SK-N-SH treated with all-trans-retinoic acid at 6 μM for 48 hours (cell line): ENCODE data around the gene TNIK.

Experiments used
- ATAC-seq: fragments of 200-7000 bp; cut with Tn5 transposase; 3 replicates; pipeline ENCODE4 v1.9.1; 2020; ENCODE audit warnings: mild to moderate bottlenecking, moderate library complexity
- ARNTL ChIP-seq: fragments of 450-650 bp; formaldehyde crosslinking; IDR thresholded peaks from 2 replicates; pipeline ENCODE4 v1.5.0; 2020; ENCODE audit warnings: low read depth, mild to moderate bottlenecking, moderate library complexity, borderline replicate concordance
- BACH2 ChIP-seq: fragments of 250-450 bp; sonication (Bioruptor Pico); IDR thresholded peaks from 2 replicates; pipeline ENCODE4 v1.9.0; 2021; ENCODE audit warnings: mild to moderate bottlenecking, borderline replicate concordance
- CREB5 ChIP-seq: fragments of 250-450 bp; sonication (Bioruptor Pico); IDR thresholded peaks from 2 replicates; pipeline ENCODE4 v1.5.1; 2020; ENCODE audit warnings: low read depth, mild to moderate bottlenecking, moderate library complexity
- CSDC2 ChIP-seq: fragments of 250-450 bp; sonication (Bioruptor Pico); IDR thresholded peaks from 2 replicates; pipeline ENCODE4 v1.5.0; 2020; ENCODE audit warnings: mild to moderate bottlenecking, moderate library complexity
- CSRNP3 ChIP-seq: fragments of 250-450 bp; sonication (Bioruptor Pico); IDR thresholded peaks from 2 replicates; pipeline ENCODE4 v1.5.1; 2021; ENCODE audit warnings: mild to moderate bottlenecking, moderate library complexity
- ESRRG ChIP-seq: fragments of 250-450 bp; sonication (Bioruptor Pico); IDR thresholded peaks from 2 replicates; pipeline ENCODE4 v1.6.1; 2021; ENCODE audit warnings: mild to moderate bottlenecking
- GLIS3 ChIP-seq: fragments of 250-450 bp; sonication (Bioruptor Pico); IDR thresholded peaks from 2 replicates; pipeline ENCODE4 v1.5.0; 2020; ENCODE audit warnings: mild to moderate bottlenecking, moderate library complexity
- OSR1 ChIP-seq: fragments of 250-450 bp; sonication (Bioruptor Pico); IDR thresholded peaks from 2 replicates; pipeline ENCODE4 v1.8.0; 2022; ENCODE audit warnings: moderate library complexity, mild to moderate bottlenecking, inconsistent platforms
- PATZ1 ChIP-seq: fragments of 250-450 bp; sonication (Bioruptor Pico); IDR thresholded peaks from 2 replicates; pipeline ENCODE4 v1.8.0; 2020; ENCODE audit warnings: mild to moderate bottlenecking, moderate library complexity, borderline replicate concordance
- PPARA ChIP-seq: fragments of 250-450 bp; sonication (Bioruptor Pico); IDR thresholded peaks from 2 replicates; pipeline ENCODE4 v1.5.0; 2020; ENCODE audit warnings: mild to moderate bottlenecking, borderline replicate concordance
- RARB ChIP-seq: fragments of 250-450 bp; sonication (Bioruptor Pico); IDR thresholded peaks from 2 replicates; pipeline ENCODE4 v1.8.0; 2021; ENCODE audit warnings: mild to moderate bottlenecking, moderate library complexity
- SNAI2 ChIP-seq: fragments of 250-450 bp; sonication (Bioruptor Pico); IDR thresholded peaks from 2 replicates; pipeline ENCODE4 v1.5.0; 2020; ENCODE audit warnings: mild to moderate bottlenecking, moderate library complexity
- TCF4 ChIP-seq: fragments of 250-450 bp; sonication (Bioruptor Pico); IDR thresholded peaks from 2 replicates; pipeline ENCODE4 v1.8.0; 2021; ENCODE audit warnings: mild to moderate bottlenecking, moderate library complexity, borderline replicate concordance
- TOX ChIP-seq: fragments of 250-450 bp; sonication (Bioruptor Pico); IDR thresholded peaks from 2 replicates; pipeline ENCODE4 v1.8.0; 2021; ENCODE audit warnings: mild to moderate bottlenecking, moderate library complexity, borderline replicate concordance
- TSHZ2 ChIP-seq: fragments of 250-450 bp; sonication (Bioruptor Pico); IDR thresholded peaks from 2 replicates; pipeline ENCODE4 v1.5.0; 2020; ENCODE audit warnings: mild to moderate bottlenecking, moderate library complexity
- ZC3H10 ChIP-seq: fragments of 250-450 bp; sonication (Bioruptor Pico); IDR thresholded peaks from 2 replicates; pipeline ENCODE4 v1.5.1; 2021; ENCODE audit warnings: mild to moderate bottlenecking, moderate library complexity
- ZFP3 ChIP-seq: fragments of 250-450 bp; sonication (Bioruptor Pico); IDR thresholded peaks from 2 replicates; pipeline ENCODE4 v1.5.0; 2020; ENCODE audit warnings: mild to moderate bottlenecking, moderate library complexity
- ZFP30 ChIP-seq: fragments of 450-650 bp; formaldehyde crosslinking; IDR thresholded peaks from 2 replicates; pipeline ENCODE4 v1.5.0; 2022; ENCODE audit warnings: mild to moderate bottlenecking, moderate library complexity
- ZNF565 ChIP-seq: fragments of 450-650 bp; formaldehyde crosslinking; conservative IDR thresholded peaks from 2 replicates; pipeline ENCODE4 v1.5.0; 2020; ENCODE audit warnings: low read depth, mild to moderate bottlenecking, moderate library complexity
- ZNF8 ChIP-seq: fragments of 450-650 bp; formaldehyde crosslinking; IDR thresholded peaks from 2 replicates; pipeline ENCODE4 v1.5.0; 2020; ENCODE audit warnings: mild to moderate bottlenecking, moderate library complexity

TNIK gene

GRCh38 chr3:171072432-171072831 lies 387.8 kb downstream of the TNIK start:
- ATAC-seq, result no peak
- TF ChIP-seq ZNF565 (CRISPR knock-in tag), result no peak
- TF ChIP-seq SNAI2, result no peak
- no peak for TF ChIP-seq ZC3H10 (CRISPR knock-in tag)
- no peak for TF ChIP-seq TCF4 (CRISPR knock-in tag)

GRCh38 chr3:171068658-171069057 lies 391.5 kb downstream of the TNIK start:
- TF ChIP-seq ZNF8 (CRISPR knock-in tag) (no peak), ZFP3 (CRISPR knock-in tag) (no peak), TOX (CRISPR knock-in tag) (no peak), SNAI2 (no peak), TCF4 (CRISPR knock-in tag) (no peak), CSRNP3 (CRISPR knock-in tag) (no peak), ARNTL (CRISPR knock-in tag) (no peak), BACH2 (CRISPR knock-in tag) (no peak)
- no peak for ATAC-seq

- ATAC-seq, result no peak
- no peak for TF ChIP-seq OSR1 (CRISPR knock-in tag)
- no peak for TF ChIP-seq SNAI2
- no peak for TF ChIP-seq PATZ1 (CRISPR knock-in tag)
- no peak for TF ChIP-seq CSDC2 (CRISPR knock-in tag)
- TF ChIP-seq ESRRG (CRISPR knock-in tag), result no peak
- TF ChIP-seq ZC3H10 (CRISPR knock-in tag), result no peak
- TF ChIP-seq ZFP30 (CRISPR knock-in tag), result no peak
- no peak for TF ChIP-seq PPARA (CRISPR knock-in tag)
- no peak for TF ChIP-seq ZFP3 (CRISPR knock-in tag)
- TF ChIP-seq BACH2 (CRISPR knock-in tag), result no peak
- TF ChIP-seq TSHZ2 (CRISPR knock-in tag), result no peak
- TF ChIP-seq CREB5 (CRISPR knock-in tag), result no peak
- TF ChIP-seq CSRNP3 (CRISPR knock-in tag), result no peak
- no peak for TF ChIP-seq TCF4 (CRISPR knock-in tag)
- TF ChIP-seq ZNF565 (CRISPR knock-in tag), result no peak
- no peak for TF ChIP-seq ZNF8 (CRISPR knock-in tag)
- TF ChIP-seq GLIS3 (CRISPR knock-in tag), result no peak
- no peak for TF ChIP-seq TOX (CRISPR knock-in tag)
These were observed 394.0 kb downstream of the TNIK start for GRCh38 chr3:171066206-171066605.

- TF ChIP-seq ARNTL (CRISPR knock-in tag) (no peak), ZC3H10 (CRISPR knock-in tag) (no peak), RARB (CRISPR knock-in tag) (no peak), CSRNP3 (CRISPR knock-in tag) (no peak), ZFP3 (CRISPR knock-in tag) (no peak), CREB5 (CRISPR knock-in tag) (no peak), PPARA (CRISPR knock-in tag) (no peak), TCF4 (CRISPR knock-in tag) (no peak), PATZ1 (CRISPR knock-in tag) (no peak)
- no peak for ATAC-seq
These were observed 394.5 kb downstream of the TNIK start for GRCh38 chr3:171065732-171066131.
